PC-3 (cell line): ENCODE data around the gene OCA2. TPM values are rescaled to one million over a fixed set of nuclear protein-coding genes. Genes with fewer than 3 reads are reported as not detected.

Source experiments
- ATAC-seq: fragments of 200-7000 bp; cut with Tn5 transposase; 2 replicates; pipeline ENCODE4 v1.9.1; 2020; ENCODE audit warnings: mild to moderate bottlenecking, moderate library complexity
- BruUV-seq: library from RNA; stranded (reverse); fragments of 400-500 nt; replicated peaks from 2 replicates; lab custom pipeline; 2021; lab: Mats Ljungman, UMichigan
- CTCF ChIA-PET: fragments of 300-600 bp; sonication (Branson Sonifier 250); formaldehyde crosslinking; loops from one replicate; lab custom pipeline; 2022; ENCODE audit warnings: antibody characterized with exemption; lab: Charles Lee
- POLR2A ChIA-PET: fragments of 300-600 bp; sonication (Branson Sonifier 250); formaldehyde crosslinking; loops from one replicate; lab custom pipeline; 2022; ENCODE audit warnings: antibody characterized with exemption; ENCODE audit not compliant: unreplicated experiment; lab: Charles Lee
- DNase-seq: peaks from one replicate; pipeline ENCODE4 v3.0.0-alpha.2; 2015
- H2AFZ ChIP-seq: fragments of 300-600 bp; sonication (generic); 2 replicates; pipeline ENCODE4 v1.6.0; 2016; ENCODE audit warnings: antibody characterized with exemption, low read length
- H3F3A ChIP-seq: fragments of 300-600 bp; sonication (generic); one replicate; pipeline ENCODE4 v1.6.0; 2017; ENCODE audit warnings: antibody characterized with exemption, low read length, control low read depth, mild to moderate bottlenecking; ENCODE audit not compliant: unreplicated experiment
- H3K27ac ChIP-seq: fragments of 300-600 bp; sonication (generic); 2 replicates; pipeline ENCODE4 v1.5.1; 2016; ENCODE audit warnings: mild to moderate bottlenecking, low read length
- H3K27me3 ChIP-seq: fragments of 300-600 bp; sonication (generic); 2 replicates; pipeline ENCODE4 v1.6.1; 2016; ENCODE audit warnings: low read length, mixed read lengths
- H3K36me3 ChIP-seq: fragments of 300-600 bp; sonication (generic); 2 replicates; pipeline ENCODE4 v1.6.1; 2016; ENCODE audit warnings: low read depth, mixed run types, low read length, mixed read lengths
- H3K4me1 ChIP-seq: fragments of 300-600 bp; sonication (generic); 2 replicates; pipeline ENCODE4 v1.5.1; 2016; ENCODE audit warnings: low read length; ENCODE audit not compliant: insufficient read depth
- H3K4me2 ChIP-seq: fragments of 300-600 bp; sonication (generic); 2 replicates; pipeline ENCODE4 v1.6.0; 2016; ENCODE audit warnings: low read length
- H3K4me3 ChIP-seq: fragments of 300-600 bp; sonication (generic); 2 replicates; pipeline ENCODE4 v1.5.1; 2016; ENCODE audit warnings: mild to moderate bottlenecking, low read length, mixed read lengths
- H3K79me2 ChIP-seq: fragments of 300-600 bp; sonication (generic); 2 replicates; pipeline ENCODE4 v1.6.1; 2017; ENCODE audit warnings: low read length, mixed read lengths
- H3K9ac ChIP-seq: fragments of 300-600 bp; sonication (generic); 2 replicates; pipeline ENCODE4 v1.6.0; 2016; ENCODE audit warnings: mild to moderate bottlenecking, low read length
- H3K9me2 ChIP-seq: fragments of 300-600 bp; sonication (generic); replicated peaks from 2 replicates; pipeline ENCODE4 v1.6.1; 2016; ENCODE audit warnings: mixed run types, low read length, mixed read lengths
- H3K9me3 ChIP-seq: fragments of 300-600 bp; sonication (generic); 2 replicates; pipeline ENCODE4 v1.6.1; 2016; ENCODE audit warnings: low read length, mixed read lengths
- H4K20me1 ChIP-seq: fragments of 300-600 bp; sonication (generic); 2 replicates; pipeline ENCODE4 v1.6.1; 2016; ENCODE audit warnings: low read length, mixed read lengths
- CTCF ChIP-seq: fragments of 300-600 bp; sonication (generic); conservative IDR thresholded peaks from 2 replicates; pipeline ENCODE4 v1.5.1; 2017; ENCODE audit warnings: antibody characterized with exemption, low read depth, mild to moderate bottlenecking, low read length
- EZH2 ChIP-seq: fragments of 300-600 bp; sonication (generic); IDR thresholded peaks from one replicate; pipeline ENCODE4 v1.6.1; 2017; ENCODE audit warnings: antibody characterized with exemption, mild to moderate bottlenecking, low read length; ENCODE audit not compliant: unreplicated experiment
- EZH2phosphoT487 ChIP-seq: fragments of 300-600 bp; sonication (generic); IDR thresholded peaks from 2 replicates; pipeline ENCODE4 v1.6.1; 2018; ENCODE audit warnings: mild to moderate bottlenecking, antibody characterized with exemption, low read length, borderline replicate concordance
- intact Hi-C: fragments of 100-400 bp; cut with micrococcal nuclease; formaldehyde crosslinking; loops from 2 replicates; pipeline ENCODE4 v1.9.0; 2023
- total RNA-seq: library from RNA; depleted of rRNA; stranded (reverse); fragments of >200 nt; gene quantifications from 2 replicates; pipeline ENCODE4 v1.2.3, GENCODE V29; 2014

Gene OCA2
- total RNA-seq, 1 experiment from 2014 or later = not detected

- DNase-seq (no peak), ATAC-seq (no peak)
- TF ChIP-seq CTCF = no peak
- no peak for TF ChIP-seq EZH2phosphoT487
- TF ChIP-seq EZH2 = no peak
- no peaks in the 10 kb centered on the region for H4K20me1 ChIP-seq
- H3K9me3 ChIP-seq = no peaks in the 10 kb centered on the region
- intact Hi-C loops = no loop called here
- no peak overlapping the region for H3K27ac ChIP-seq
- H3K9me2 ChIP-seq = no peaks in the 10 kb centered on the region
- H3K4me3 ChIP-seq = no peak overlapping the region
- no peaks in the 10 kb centered on the region for H3K36me3 ChIP-seq
- H3K27me3 ChIP-seq = no peaks in the 10 kb centered on the region
- H3K9ac ChIP-seq = no peak overlapping the region
- no peaks in the 10 kb centered on the region for H3F3A ChIP-seq
- no peak overlapping the region for H2AFZ ChIP-seq
- H3K79me2 ChIP-seq = no peaks in the 10 kb centered on the region
- CTCF ChIA-PET = no interaction called here
- no peaks in the 10 kb centered on the region for H3K4me1 ChIP-seq
- no peak overlapping the region for H3K4me2 ChIP-seq
- BruUV-seq = no TSS peak
- POLR2A ChIA-PET = no interaction called here
These were observed 266.9 kb downstream of the OCA2 start for GRCh38 chr15:27832237-27832596.

GRCh38 chr15:27831384-27832236, 267.5 kb downstream of the OCA2 start:
- no peaks in the 10 kb centered on the region for H3K4me1 ChIP-seq
- no peaks in the 10 kb centered on the region for H3K9me3 ChIP-seq
- intact Hi-C loops = no loop called here
- H4K20me1 ChIP-seq = no peaks in the 10 kb centered on the region
- H3K4me3 ChIP-seq = no peak overlapping the region
- no peaks in the 10 kb centered on the region for H3K79me2 ChIP-seq
- no peak overlapping the region for H3K27ac ChIP-seq
- no peak overlapping the region for H3K4me2 ChIP-seq
- no peak for ATAC-seq
- DNase-seq = no peak
- no peak overlapping the region for H3K9ac ChIP-seq
- CTCF ChIA-PET = no interaction called here
- no peak overlapping the region for H2AFZ ChIP-seq
- no peaks in the 10 kb centered on the region for H3K9me2 ChIP-seq
- POLR2A ChIA-PET = no interaction called here
- H3K27me3 ChIP-seq = no peaks in the 10 kb centered on the region
- no peaks in the 10 kb centered on the region for H3K36me3 ChIP-seq
- H3F3A ChIP-seq = no peaks in the 10 kb centered on the region
- TF ChIP-seq EZH2 = no peak
- TF ChIP-seq CTCF = no peak
- BruUV-seq = no TSS peak

GRCh38 chr15:27828746-27829145, 270.4 kb downstream of the OCA2 start:
- Histone ChIP-seq H3F3A (no peaks in the 10 kb centered on the region), H3K4me2 (no peak overlapping the region), H2AFZ (no peak overlapping the region), H3K36me3 (no peaks in the 10 kb centered on the region), H3K4me3 (no peak overlapping the region), H3K9me2 (no peaks in the 10 kb centered on the region), H4K20me1 (no peaks in the 10 kb centered on the region), H3K79me2 (no peaks in the 10 kb centered on the region), H3K4me1 (no peaks in the 10 kb centered on the region), H3K27me3 (no peaks in the 10 kb centered on the region), H3K27ac (no peak overlapping the region), H3K9ac (no peak overlapping the region), H3K9me3 (no peaks in the 10 kb centered on the region)
- intact Hi-C loops = no loop called here
- ChIA-PET POLR2A (no interaction called here), CTCF (no interaction called here)
- no TSS peak for BruUV-seq
- TF ChIP-seq EZH2phosphoT487 (no peak), CTCF (no peak), EZH2 (no peak)
- no peak for ATAC-seq
- DNase-seq = no peak
